SK-N-SH (cell line): Measurements from ENCODE around the gene RPE.

Source experiments
- IRF3 ChIP-seq: fragments of 150-350 bp; IDR thresholded peaks from 2 replicates; pipeline ENCODE4 v1.6.1; 2016; ENCODE audit warnings: mild to moderate bottlenecking, low read depth, low read length
- MAX ChIP-seq: IDR thresholded peaks from 2 replicates; pipeline ENCODE4 v1.4.0; 2012; ENCODE audit warnings: low read depth
- POLR2AphosphoS5 ChIP-seq: IDR thresholded peaks from 2 replicates; pipeline ENCODE4 v1.6.1; 2012; ENCODE audit warnings: low read depth, low read length
- RCOR1 ChIP-seq: fragments of 150-350 bp; IDR thresholded peaks from 2 replicates; pipeline ENCODE4 v1.6.1; 2017; ENCODE audit warnings: antibody characterized with exemption, low read length
- ZBTB33 ChIP-seq: IDR thresholded peaks from 2 replicates; pipeline ENCODE4 v1.4.0; 2012; ENCODE audit warnings: low read depth, borderline replicate concordance
- TF ChIP-seq, protein P1 (sequence below): fragments of 200-600 bp; sonication (generic); IDR thresholded peaks from 2 replicates; pipeline ENCODE4 v1.6.1; 2017; ENCODE audit warnings: antibody characterized with exemption, mild to moderate bottlenecking, moderate library complexity
- TF ChIP-seq, protein P2 (sequence below): IDR thresholded peaks from 2 replicates; pipeline ENCODE4 v1.4.0; 2012; ENCODE audit warnings: low read depth, borderline replicate concordance

DNA sequence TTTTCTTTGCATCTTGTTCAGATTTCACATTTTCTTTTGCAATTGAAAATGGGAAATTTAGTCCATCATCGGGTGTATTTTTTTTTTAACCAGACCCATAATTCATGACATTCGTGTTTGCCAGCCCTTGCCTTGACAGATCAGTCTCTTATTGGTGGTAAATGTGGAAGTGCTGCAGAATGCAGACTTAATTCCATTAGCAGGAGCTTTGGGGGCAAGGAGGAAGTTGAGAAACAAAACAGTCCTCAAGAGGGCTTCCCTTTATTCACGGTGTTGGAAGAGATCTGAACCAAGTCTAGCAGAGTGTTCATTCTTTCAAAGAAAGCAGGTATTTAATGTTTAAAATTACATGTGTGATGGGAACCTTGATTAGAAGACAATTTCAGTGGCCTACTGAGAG lies 16.6 kb upstream of the RPE start:
- TF ChIP-seq, protein P1, sequence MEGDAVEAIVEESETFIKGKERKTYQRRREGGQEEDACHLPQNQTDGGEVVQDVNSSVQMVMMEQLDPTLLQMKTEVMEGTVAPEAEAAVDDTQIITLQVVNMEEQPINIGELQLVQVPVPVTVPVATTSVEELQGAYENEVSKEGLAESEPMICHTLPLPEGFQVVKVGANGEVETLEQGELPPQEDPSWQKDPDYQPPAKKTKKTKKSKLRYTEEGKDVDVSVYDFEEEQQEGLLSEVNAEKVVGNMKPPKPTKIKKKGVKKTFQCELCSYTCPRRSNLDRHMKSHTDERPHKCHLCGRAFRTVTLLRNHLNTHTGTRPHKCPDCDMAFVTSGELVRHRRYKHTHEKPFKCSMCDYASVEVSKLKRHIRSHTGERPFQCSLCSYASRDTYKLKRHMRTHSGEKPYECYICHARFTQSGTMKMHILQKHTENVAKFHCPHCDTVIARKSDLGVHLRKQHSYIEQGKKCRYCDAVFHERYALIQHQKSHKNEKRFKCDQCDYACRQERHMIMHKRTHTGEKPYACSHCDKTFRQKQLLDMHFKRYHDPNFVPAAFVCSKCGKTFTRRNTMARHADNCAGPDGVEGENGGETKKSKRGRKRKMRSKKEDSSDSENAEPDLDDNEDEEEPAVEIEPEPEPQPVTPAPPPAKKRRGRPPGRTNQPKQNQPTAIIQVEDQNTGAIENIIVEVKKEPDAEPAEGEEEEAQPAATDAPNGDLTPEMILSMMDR, result no peak
- TF ChIP-seq POLR2AphosphoS5 (no peak), IRF3 (no peak), ZBTB33 (no peak), RCOR1 (no peak), MAX (no peak)
- TF ChIP-seq, protein P2, sequence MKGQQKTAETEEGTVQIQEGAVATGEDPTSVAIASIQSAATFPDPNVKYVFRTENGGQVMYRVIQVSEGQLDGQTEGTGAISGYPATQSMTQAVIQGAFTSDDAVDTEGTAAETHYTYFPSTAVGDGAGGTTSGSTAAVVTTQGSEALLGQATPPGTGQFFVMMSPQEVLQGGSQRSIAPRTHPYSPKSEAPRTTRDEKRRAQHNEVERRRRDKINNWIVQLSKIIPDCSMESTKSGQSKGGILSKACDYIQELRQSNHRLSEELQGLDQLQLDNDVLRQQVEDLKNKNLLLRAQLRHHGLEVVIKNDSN, result no peak
